H9 (cell line): ENCODE data around the gene FUT8. TPM values are rescaled to one million over a fixed set of nuclear protein-coding genes. Genes with fewer than 3 reads are reported as not detected.
A peak's percentile ranks its signal among the peaks of the same experiment; 100 is the strongest.

Source experiments
- DNase-seq: peaks from one replicate; pipeline ENCODE4 v3.0.0-alpha.2; 2017
- H2AFZ ChIP-seq: one replicate; pipeline ENCODE4 v1.6.1; 2013; ENCODE audit warnings: mild to moderate bottlenecking, low read length, control low read depth, moderate library complexity
- H2AK5ac ChIP-seq: 2 replicates; pipeline ENCODE4 v1.6.1; 2013; ENCODE audit warnings: low read length, control low read depth, mixed read lengths; ENCODE audit not compliant: insufficient read length
- H2BK120ac ChIP-seq: one replicate; pipeline ENCODE4 v1.6.1; 2013; ENCODE audit warnings: low read depth, mild to moderate bottlenecking, low read length, control low read depth, inconsistent platforms; ENCODE audit not compliant: poor library complexity, severe bottlenecking
- H2BK12ac ChIP-seq: 2 replicates; pipeline ENCODE4 v1.6.1; 2013; ENCODE audit warnings: low read length, control low read depth, mixed read lengths, low read depth; ENCODE audit not compliant: insufficient read length
- H2BK15ac ChIP-seq: 2 replicates; pipeline ENCODE4 v1.6.1; 2013; ENCODE audit warnings: low read depth, low read length, control low read depth
- H2BK20ac ChIP-seq: one replicate; pipeline ENCODE4 v1.6.1; 2013; ENCODE audit warnings: low read depth, mild to moderate bottlenecking, low read length, control low read depth, inconsistent platforms; ENCODE audit not compliant: poor library complexity, severe bottlenecking
- H2BK5ac ChIP-seq: 2 replicates; pipeline ENCODE4 v1.6.1; 2013; ENCODE audit warnings: low read length, control low read depth, mixed read lengths; ENCODE audit not compliant: insufficient read length
- H3K14ac ChIP-seq: 2 replicates; pipeline ENCODE4 v1.6.1; 2013; ENCODE audit warnings: low read length, control low read depth; ENCODE audit not compliant: insufficient read depth
- H3K18ac ChIP-seq: 2 replicates; pipeline ENCODE4 v1.6.1; 2013; ENCODE audit warnings: low read depth, mild to moderate bottlenecking, mixed read lengths, low read length, control low read depth; ENCODE audit not compliant: insufficient read length
- H3K23ac ChIP-seq: 2 replicates; pipeline ENCODE4 v1.6.1; 2013; ENCODE audit warnings: low read length, control low read depth, mixed read lengths, low read depth; ENCODE audit not compliant: insufficient read length
- H3K23me2 ChIP-seq: 2 replicates; pipeline ENCODE4 v1.6.1; 2013; ENCODE audit warnings: low read depth, mild to moderate bottlenecking, mixed read lengths, low read length, control low read depth; ENCODE audit not compliant: insufficient read length, poor library complexity, severe bottlenecking
- H3K27ac ChIP-seq: 2 replicates; pipeline ENCODE4 v1.5.1; 2013; ENCODE audit warnings: low read length, control low read depth, mixed read lengths, low read depth; ENCODE audit not compliant: insufficient read length
- H3K27me3 ChIP-seq: 2 replicates; pipeline ENCODE4 v1.6.1; 2013; ENCODE audit warnings: low read length, control low read depth, inconsistent platforms; ENCODE audit not compliant: insufficient read depth
- H3K4ac ChIP-seq: 2 replicates; pipeline ENCODE4 v1.6.1; 2013; ENCODE audit warnings: low read depth, mild to moderate bottlenecking, control low read depth, inconsistent platforms, low read length, moderate library complexity
- H3K4me1 ChIP-seq: 2 replicates; pipeline ENCODE4 v1.6.1; 2013; ENCODE audit warnings: low read length, control low read depth, inconsistent platforms; ENCODE audit not compliant: insufficient read depth
- H3K4me2 ChIP-seq: 2 replicates; pipeline ENCODE4 v1.6.1; 2013; ENCODE audit warnings: low read length, control low read depth, mixed read lengths; ENCODE audit not compliant: insufficient read length, insufficient read depth
- H3K56ac ChIP-seq: 2 replicates; pipeline ENCODE4 v1.6.1; 2013; ENCODE audit warnings: low read depth, mild to moderate bottlenecking, mixed read lengths, low read length, control low read depth; ENCODE audit not compliant: insufficient read length
- H3K79me1 ChIP-seq: 2 replicates; pipeline ENCODE4 v1.6.1; 2013; ENCODE audit warnings: low read depth, mild to moderate bottlenecking, moderate library complexity, low read length, control low read depth, inconsistent platforms; ENCODE audit not compliant: insufficient read depth, poor library complexity, severe bottlenecking
- H3K79me2 ChIP-seq: 2 replicates; pipeline ENCODE4 v1.6.1; 2013; ENCODE audit warnings: low read length, control low read depth, inconsistent platforms; ENCODE audit not compliant: insufficient read depth
- H3K9ac ChIP-seq: 2 replicates; pipeline ENCODE4 v1.6.1; 2013; ENCODE audit warnings: low read length, control low read depth, mixed read lengths; ENCODE audit not compliant: insufficient read length; ENCODE audit errors: extremely low read depth
- H3K9me3 ChIP-seq: one replicate; pipeline ENCODE4 v1.6.1; 2013; ENCODE audit warnings: low read depth, low read length, inconsistent platforms; ENCODE audit not compliant: control insufficient read depth
- H3T11ph ChIP-seq: one replicate; pipeline ENCODE4 v1.6.1; 2013; ENCODE audit warnings: mild to moderate bottlenecking, low read length, control low read depth, inconsistent platforms
- H4K20me1 ChIP-seq: one replicate; pipeline ENCODE4 v1.6.1; 2013; ENCODE audit not compliant: control insufficient read depth, insufficient read length, insufficient read depth
- H4K5ac ChIP-seq: 2 replicates; pipeline ENCODE4 v1.6.1; 2013; ENCODE audit warnings: low read depth, mild to moderate bottlenecking, mixed read lengths, low read length, control low read depth; ENCODE audit not compliant: insufficient read length
- H4K8ac ChIP-seq: replicated peaks from 2 replicates; pipeline ENCODE4 v1.6.1; 2013; ENCODE audit warnings: low read length, control low read depth, mixed read lengths, low read depth; ENCODE audit not compliant: insufficient read length
- H4K91ac ChIP-seq: 2 replicates; pipeline ENCODE4 v1.6.1; 2013; ENCODE audit warnings: low read depth, mild to moderate bottlenecking, moderate library complexity, mixed read lengths, low read length, control low read depth; ENCODE audit not compliant: insufficient read length
- H3K27ac Mint-ChIP-seq, 3 experiments: 2 replicates in 2 of 3; 3 replicates in 1 of 3; pipeline ENCODE4 v1.8.0; 2020 to 2021; ENCODE audit warnings: mixed read lengths in 3 of 3, mild to moderate bottlenecking in 1 of 3, moderate library complexity in 1 of 3
- H3K27me3 Mint-ChIP-seq: 2 replicates; pipeline ENCODE4 v1.8.0; 2021; ENCODE audit warnings: low read depth, mild to moderate bottlenecking, moderate library complexity, mixed read lengths
- H3K36me3 Mint-ChIP-seq, 3 experiments: 2 replicates in 2 of 3; 3 replicates in 1 of 3; pipeline ENCODE4 v1.8.0; 2020 to 2021; ENCODE audit warnings: low read depth in 3 of 3, mixed read lengths in 3 of 3; ENCODE audit not compliant: insufficient read depth in 1 of 3
- H3K4me1 Mint-ChIP-seq, 2 experiments: 2 replicates each; pipeline ENCODE4 v1.8.0; 2020; ENCODE audit warnings: mixed read lengths in 2 of 2
- H3K4me3 Mint-ChIP-seq, 2 experiments: 2 replicates in 1 of 2; 3 replicates in 1 of 2; pipeline ENCODE4 v1.8.0; 2020 to 2021; ENCODE audit warnings: mild to moderate bottlenecking in 2 of 2, mixed read lengths in 2 of 2, moderate library complexity in 1 of 2
- H3K9me3 Mint-ChIP-seq, 2 experiments: 2 replicates in 1 of 2; 3 replicates in 1 of 2; pipeline ENCODE4 v1.8.0; 2020; ENCODE audit warnings: mild to moderate bottlenecking in 2 of 2, mixed read lengths in 2 of 2, moderate library complexity in 1 of 2
- CTCF ChIP-seq: fragments of 200-600 bp; sonication (generic); conservative IDR thresholded peaks from 3 replicates; pipeline ENCODE4 v1.8.0; 2021; ENCODE audit warnings: antibody characterized with exemption, mild to moderate bottlenecking
- WGBS: extraction: QIAGEN DNeasy Blood & Tissue Kit; methylation state at CpG from one replicate; pipeline ENCODE4 v1.1.7; 2013; ENCODE audit warnings: missing lambda C conversion rate, low lambda C conversion rate, mixed read lengths; ENCODE audit not compliant: insufficient read length; ENCODE audit errors: extremely low coverage; 5-methylcytosine and 5-hydroxymethylcytosine counted together
- total RNA-seq: library from RNA; stranded (reverse); gene quantifications from 2 replicates; pipeline ENCODE4 v1.2.1, GENCODE V29; 2021

FUT8 gene
- total RNA-seq, 1 experiment from 2014 or later: 44.3 TPM

- no peaks in the 10 kb centered on the region for H3K27me3 Mint-ChIP-seq
- no peak overlapping the region for H2AFZ ChIP-seq
- H4K20me1 ChIP-seq: no peaks in the 10 kb centered on the region
- H2BK12ac ChIP-seq: no peak overlapping the region
- H3K79me2 ChIP-seq: no peaks in the 10 kb centered on the region
- H3K27ac Mint-ChIP-seq: peak overlapping the region in 2 of 3 experiments; percentile 58 to 69; a peak in 3 of 7 replicates
- H2BK120ac ChIP-seq: no peak overlapping the region
- H3K4me1 ChIP-seq: peaks cover 3% of the 10 kb centered on the region; the same call in 1 of the 2 replicates
- no CpG with 5 or more reads among the region's 10 CpGs for WGBS
- no peak overlapping the region for H3K4me3 Mint-ChIP-seq
- no peak overlapping the region for H3K4me2 ChIP-seq
- no peak overlapping the region for H3K56ac ChIP-seq
- no peaks in the 10 kb centered on the region; a peak in 1 of 5 replicates for H3K9me3 Mint-ChIP-seq
- H3K27ac ChIP-seq: no peak overlapping the region
- no peak overlapping the region for H4K5ac ChIP-seq
- no peak overlapping the region for H4K91ac ChIP-seq
- no peak overlapping the region for H3K4ac ChIP-seq
- no peak overlapping the region for H2BK15ac ChIP-seq
- peaks cover 0 to 7% (median 0%) of the 10 kb centered on the region in 3 experiments; a peak in 1 of 7 replicates for H3K36me3 Mint-ChIP-seq
- no peak overlapping the region for H3K14ac ChIP-seq
- H3K27me3 ChIP-seq: no peaks in the 10 kb centered on the region
- DNase-seq: no peak
- H2AK5ac ChIP-seq: no peak overlapping the region
- TF ChIP-seq CTCF: no peak
- no peak overlapping the region for H3K9ac ChIP-seq
- H3K9me3 ChIP-seq: no peaks in the 10 kb centered on the region
- no peak overlapping the region for H2BK20ac ChIP-seq
- H3K23ac ChIP-seq: no peak overlapping the region
- H3T11ph ChIP-seq: no peak overlapping the region
- peaks cover 3% of the 10 kb centered on the region for H3K79me1 ChIP-seq
- no peak overlapping the region for H3K18ac ChIP-seq
- H3K23me2 ChIP-seq: no peaks in the 10 kb centered on the region
- no peak overlapping the region for H4K8ac ChIP-seq
- no peak overlapping the region for H2BK5ac ChIP-seq
- peaks cover 11 to 14% of the 10 kb centered on the region in 2 experiments for H3K4me1 Mint-ChIP-seq
Measured at GRCh38 chr14:65421201-65421981, 8.9 kb downstream of the FUT8 start.
